Gastroesophageal sphincter (tissue), 4 donors: ENCODE measurements around the gene PTDSS2. TPM values are rescaled to one million over a fixed set of nuclear protein-coding genes. Genes with fewer than 3 reads are reported as not detected.

Source experiments
- ATAC-seq: fragments of 150-250 bp; one replicate; pipeline ENCODE4 v1.9.1; 2016; ENCODE audit warnings: mild to moderate bottlenecking, moderate library complexity
- H3K27ac ChIP-seq, 4 donors: fragments of 200-600 bp; sonication (generic) in 3 of 4; 1 replicate in 3 of 4; 2 replicates in 1 of 4; pipeline ENCODE4 v1.5.1; 2016 to 2019
- H3K27me3 ChIP-seq: fragments of 200-600 bp; sonication (generic); one replicate; pipeline ENCODE4 v1.5.1; 2019
- H3K36me3 ChIP-seq, 2 donors: fragments of 200-600 bp; sonication (generic); one replicate each; pipeline ENCODE4 v1.5.1; 2019; ENCODE audit warnings: control low read depth in 1 of 2
- H3K4me1 ChIP-seq, 3 donors: fragments of 200-600 bp; sonication (generic); 1 replicate in 2 of 3; 2 replicates in 1 of 3; pipeline ENCODE4 v1.5.1; 2016 to 2019; ENCODE audit warnings: control low read depth in 2 of 3
- H3K4me3 ChIP-seq, 2 donors: fragments of 200-600 bp; sonication (generic); one replicate each; pipeline ENCODE4 v1.5.1; 2019; ENCODE audit warnings: mild to moderate bottlenecking in 1 of 2, moderate library complexity in 1 of 2
- H3K9me3 ChIP-seq, 3 donors: fragments of 200-600 bp; sonication (generic); one replicate each; pipeline ENCODE4 v1.5.1; 2017 to 2019; ENCODE audit warnings: control low read depth in 2 of 3
- EP300 ChIP-seq: sonication (generic); formaldehyde crosslinking; IDR thresholded peaks from one replicate; pipeline ENCODE4 v1.6.1; 2017; ENCODE audit warnings: antibody characterized with exemption, mild to moderate bottlenecking
- POLR2A ChIP-seq, 2 donors: fragments of 450-650 bp; IDR thresholded peaks; one replicate each; pipeline ENCODE4 v1.6.1; 2017; ENCODE audit warnings: antibody characterized with exemption in 2 of 2, mild to moderate bottlenecking in 2 of 2, moderate library complexity in 1 of 2
- POLR2AphosphoS5 ChIP-seq: sonication (generic); formaldehyde crosslinking; IDR thresholded peaks from one replicate; pipeline ENCODE4 v1.6.1; 2017; ENCODE audit warnings: antibody characterized with exemption
- WGBS, 2 donors: methylation state at CpG; one replicate each; pipeline ENCODE4 v1.1.5; 2018; ENCODE audit warnings: low coverage in 1 of 2; 5-methylcytosine and 5-hydroxymethylcytosine counted together
- total RNA-seq, 4 donors: library from RNA; depleted of rRNA; stranded (reverse); fragments of >200 nt; gene quantifications; one replicate each; pipeline ENCODE4 v1.1.0, GENCODE V29; 2016
- TF ChIP-seq, protein P1 (sequence below), 4 experiments: fragments of 200-600 bp in 2 of 4; fragments of 450-650 bp in 2 of 4; sonication (generic) in 1 of 4; IDR thresholded peaks; one replicate each; pipeline ENCODE4 v1.5.1; 2017 to 2019; ENCODE audit warnings: antibody characterized with exemption in 4 of 4, mild to moderate bottlenecking in 2 of 4, moderate library complexity in 2 of 4

The PTDSS2 gene
- total RNA-seq, 4 donors from 2014 or later = 23.4 to 55.9 (median 43.1) TPM

DNA sequence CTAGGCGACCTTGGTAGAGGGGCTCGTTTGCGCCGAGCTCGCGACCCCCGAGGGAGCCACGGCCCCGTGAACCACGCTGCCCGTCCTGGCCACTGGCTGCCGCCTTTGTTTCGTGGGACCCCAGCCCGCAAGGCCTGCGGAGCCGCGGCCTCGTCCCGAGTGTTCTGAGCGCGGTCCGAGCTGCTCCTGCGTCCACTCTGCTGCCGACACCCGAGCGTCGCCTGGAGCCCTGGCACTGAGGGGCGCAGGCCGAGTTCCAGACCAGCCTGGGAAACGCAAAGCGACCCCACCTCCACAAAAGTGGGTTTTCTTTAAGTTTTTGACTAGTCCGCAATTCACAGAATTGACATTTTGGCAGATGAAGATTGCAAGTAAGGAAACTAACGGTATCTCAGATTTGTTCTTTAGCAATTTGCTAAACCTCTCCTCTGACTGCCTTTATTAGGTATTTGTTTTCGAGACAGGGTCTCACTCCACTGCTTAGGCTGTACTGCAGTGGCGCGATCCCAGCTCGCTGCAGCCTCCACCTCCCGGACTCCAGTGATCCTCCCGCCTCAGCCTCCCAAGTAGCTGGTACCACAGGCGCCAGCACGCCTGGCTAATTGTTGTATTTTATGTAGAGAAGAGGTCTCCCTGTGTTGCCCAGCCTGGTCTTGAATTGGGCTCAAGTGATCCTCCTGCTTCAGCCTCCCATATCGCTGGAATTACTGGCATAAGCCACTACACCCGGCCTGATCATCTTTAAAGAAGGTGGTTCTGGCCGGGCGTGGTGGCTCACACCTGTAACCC is 57.8 kb downstream of the PTDSS2 start:
- Histone ChIP-seq H3K9me3 (no peaks in the 10 kb centered on the region), H3K36me3 (peaks cover 0 to 41% of the 10 kb centered on the region in 2 donors), H3K27ac (peak overlapping the region; percentile 75 to 99 (median 98)), H3K4me3 (peak overlapping the region; percentile 71 to 95), H3K4me1 (peaks cover 0 to 54% (median 24%) of the 10 kb centered on the region in 3 donors), H3K27me3 (no peaks in the 10 kb centered on the region)
- no peak for ATAC-seq
- TF ChIP-seq POLR2A (IDR thresholded peaks at IDR 0.05) = no peak
- TF ChIP-seq, protein P1, sequence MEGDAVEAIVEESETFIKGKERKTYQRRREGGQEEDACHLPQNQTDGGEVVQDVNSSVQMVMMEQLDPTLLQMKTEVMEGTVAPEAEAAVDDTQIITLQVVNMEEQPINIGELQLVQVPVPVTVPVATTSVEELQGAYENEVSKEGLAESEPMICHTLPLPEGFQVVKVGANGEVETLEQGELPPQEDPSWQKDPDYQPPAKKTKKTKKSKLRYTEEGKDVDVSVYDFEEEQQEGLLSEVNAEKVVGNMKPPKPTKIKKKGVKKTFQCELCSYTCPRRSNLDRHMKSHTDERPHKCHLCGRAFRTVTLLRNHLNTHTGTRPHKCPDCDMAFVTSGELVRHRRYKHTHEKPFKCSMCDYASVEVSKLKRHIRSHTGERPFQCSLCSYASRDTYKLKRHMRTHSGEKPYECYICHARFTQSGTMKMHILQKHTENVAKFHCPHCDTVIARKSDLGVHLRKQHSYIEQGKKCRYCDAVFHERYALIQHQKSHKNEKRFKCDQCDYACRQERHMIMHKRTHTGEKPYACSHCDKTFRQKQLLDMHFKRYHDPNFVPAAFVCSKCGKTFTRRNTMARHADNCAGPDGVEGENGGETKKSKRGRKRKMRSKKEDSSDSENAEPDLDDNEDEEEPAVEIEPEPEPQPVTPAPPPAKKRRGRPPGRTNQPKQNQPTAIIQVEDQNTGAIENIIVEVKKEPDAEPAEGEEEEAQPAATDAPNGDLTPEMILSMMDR (IDR thresholded peaks at IDR 0.05) = no peak
- TF ChIP-seq POLR2AphosphoS5 = no peak
- no peak for TF ChIP-seq EP300
- 71 to 83% methylated on average over 4 to 6 of the region's 45 CpGs for WGBS, 2 donors

GRCh38 chr11:508956-509355 is 58.9 kb downstream of the PTDSS2 start:
- H3K4me3 ChIP-seq = no peak overlapping the region
- ATAC-seq = no peak
- no peaks in the 10 kb centered on the region for H3K27me3 ChIP-seq
- WGBS, 2 donors = 78 to 87% methylated on average over 5 of the region's 5 CpGs
- TF ChIP-seq, protein P1 (IDR thresholded peaks at IDR 0.05) = no peak
- TF ChIP-seq POLR2AphosphoS5 = no peak
- no peak for TF ChIP-seq POLR2A (IDR thresholded peaks at IDR 0.05)
- no peak for TF ChIP-seq EP300
- peaks cover 0 to 52% of the 10 kb centered on the region in 2 donors for H3K36me3 ChIP-seq
- H3K27ac ChIP-seq = no peak overlapping the region
- H3K4me1 ChIP-seq = peaks cover 0 to 44% (median 17%) of the 10 kb centered on the region in 3 donors
- no peaks in the 10 kb centered on the region for H3K9me3 ChIP-seq

- H3K4me3 ChIP-seq = no peak overlapping the region
- no peak for ATAC-seq
- WGBS, 2 donors = 85 to 95% methylated on average over 7 to 10 of the region's 29 CpGs
- H3K27ac ChIP-seq = no peak overlapping the region
- TF ChIP-seq POLR2AphosphoS5 (no peak), EP300 (no peak), POLR2A (IDR thresholded peaks at IDR 0.05) (no peak)
- TF ChIP-seq, protein P1 (IDR thresholded peaks at IDR 0.05) = no peak
- peaks cover 0 to 16% (median 3%) of the 10 kb centered on the region in 3 donors for H3K4me1 ChIP-seq
- peaks cover 0 to 9% (median 0%) of the 10 kb centered on the region in 3 donors for H3K9me3 ChIP-seq
- no peaks in the 10 kb centered on the region for H3K27me3 ChIP-seq
- peaks cover 0 to 62% of the 10 kb centered on the region in 2 donors for H3K36me3 ChIP-seq
Measured at GRCh38 chr11:512761-513595, 62.9 kb downstream of the PTDSS2 start.

DNA sequence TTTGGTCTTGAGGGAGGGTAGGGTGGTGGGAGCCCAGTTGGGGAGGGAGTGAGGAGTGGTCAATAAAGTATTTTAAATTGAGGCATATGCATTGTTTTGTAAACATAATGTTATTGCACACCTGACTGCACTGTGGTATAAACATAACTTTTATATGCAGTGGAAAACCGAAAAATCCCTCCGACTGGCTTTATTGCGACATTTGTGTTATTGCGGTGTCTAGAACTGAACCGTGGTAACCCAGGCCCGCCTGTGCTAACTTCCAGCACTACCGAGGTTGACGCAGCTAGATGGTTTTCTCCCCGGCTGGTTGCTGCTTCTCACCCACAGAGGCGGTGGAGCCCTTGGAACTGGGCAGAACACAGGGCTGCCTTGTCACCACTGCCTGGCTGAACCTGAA is 64.5 kb downstream of the PTDSS2 start:
- peaks cover 0 to 9% (median 0%) of the 10 kb centered on the region in 3 donors for H3K9me3 ChIP-seq
- H3K4me3 ChIP-seq = no peak overlapping the region
- no peak for TF ChIP-seq POLR2A (IDR thresholded peaks at IDR 0.05)
- TF ChIP-seq POLR2AphosphoS5 = no peak
- peaks cover 0 to 52% of the 10 kb centered on the region in 2 donors for H3K36me3 ChIP-seq
- H3K27me3 ChIP-seq = no peaks in the 10 kb centered on the region
- H3K4me1 ChIP-seq = peaks cover 0 to 12% (median 0%) of the 10 kb centered on the region in 3 donors
- 80% methylated on average over 1 to 7 of the region's 10 CpGs for WGBS, 2 donors
- ATAC-seq = no peak
- no peak overlapping the region for H3K27ac ChIP-seq

- Histone ChIP-seq H3K4me3 (no peak overlapping the region), H3K27ac (no peak overlapping the region), H3K9me3 (peaks cover 0 to 9% (median 0%) of the 10 kb centered on the region in 3 donors), H3K27me3 (no peaks in the 10 kb centered on the region), H3K36me3 (peaks cover 0 to 47% of the 10 kb centered on the region in 2 donors), H3K4me1 (peaks cover 0 to 12% (median 0%) of the 10 kb centered on the region in 3 donors)
- WGBS, 2 donors = 71% methylated on average over 1 of the region's 6 CpGs; no CpG with 5 or more reads in 1 of the 2 donors
- TF ChIP-seq POLR2A (IDR thresholded peaks at IDR 0.05) (no peak), POLR2AphosphoS5 (no peak), EP300 (no peak)
- TF ChIP-seq, protein P1 (IDR thresholded peaks at IDR 0.05) = no peak
- no peak for ATAC-seq
Measured at GRCh38 chr11:515131-515530, 65.1 kb downstream of the PTDSS2 start.
